ENCODE data around the gene DTWD2. TPM values are rescaled to one million over a fixed set of nuclear protein-coding genes. Genes with fewer than 3 reads are reported as not detected.

Gene DTWD2
- polyA plus RNA-seq, 1 of the 3 experiments (the other 2 are of a cell fraction), result 2.5 TPM

- no peak for TF ChIP-seq USF2 (IDR thresholded peaks at IDR 0.05; ENCODE audit: borderline replicate concordance, low read depth, low read length)
Measured at GRCh38 chr5:118905196-118905595, 83.2 kb downstream of the DTWD2 start (continued).

GRCh38 chr5:118902656-118903438 is 85.5 kb downstream of the DTWD2 start:
- Histone ChIP-seq H3K36me3 (replicated peaks in 1 of 2; ENCODE audit: control insufficient read depth in 1 of 2, insufficient read depth in 2 of 2, low read length in 1 of 2) (peaks cover 0 to 3% of the 10 kb centered on the region in 2 experiments), H4K20me1 (ENCODE audit: insufficient read depth) (no peaks in the 10 kb centered on the region), H2AFZ (ENCODE audit: low read depth) (no peak overlapping the region), H3K27ac (ENCODE audit: low read depth in 2 of 2, low read length in 1 of 2) (no peak overlapping the region), H3K4me2 (no peak overlapping the region), H3K27me3 (ENCODE audit: insufficient read depth) (no peaks in the 10 kb centered on the region), H3K9me3 (no peaks in the 10 kb centered on the region), H3K9me2 (no peaks in the 10 kb centered on the region), H3K9ac (no peak overlapping the region), H3K79me2 (ENCODE audit: insufficient read depth) (no peaks in the 10 kb centered on the region), H3K4me3 (ENCODE audit: low read depth in 2 of 2, low read length in 1 of 2) (no peak overlapping the region), H3K4me1 (ENCODE audit: control insufficient read depth in 1 of 2, insufficient read depth in 2 of 2, low read depth in 1 of 2, low read length in 1 of 2) (no peaks in the 10 kb centered on the region; a peak in 1 of 4 replicates), H3F3A (replicated peaks; ENCODE audit: insufficient read depth) (no peaks in the 10 kb centered on the region)
- no peak for TF ChIP-seq RAD21 (IDR thresholded peaks at IDR 0.05; ENCODE audit: low read length)
- TF ChIP-seq CTCF (IDR thresholded peaks at IDR 0.05), result no peak
- no peak for TF ChIP-seq POLR2AphosphoS5 (IDR thresholded peaks at IDR 0.05; ENCODE audit: low read depth, low read length)
- no peak for TF ChIP-seq RCOR1 (IDR thresholded peaks at IDR 0.05; ENCODE audit: low read length)
- no peak for TF ChIP-seq JUND (IDR thresholded peaks at IDR 0.05)
- no peak for TF ChIP-seq ELF1 (IDR thresholded peaks at IDR 0.05)
- no peak for TF ChIP-seq USF2 (IDR thresholded peaks at IDR 0.05; ENCODE audit: borderline replicate concordance, low read depth, low read length)
- TF ChIP-seq MXI1 (IDR thresholded peaks at IDR 0.05; ENCODE audit: low read depth, low read length), result no peak
- no peak for TF ChIP-seq GATA2 (CRISPR knock-in tag; IDR thresholded peaks at IDR 0.05)
- no peak for TF ChIP-seq MEF2A (IDR thresholded peaks at IDR 0.05; ENCODE audit: borderline replicate concordance, low read depth)
- CTCF ChIA-PET, result interaction anchor here (0.6 kb wide), 1 partner anchor 110 kb away, joined by 3 read pairs; no protein-coding TSS in a partner anchor
- no peak for DNase-seq
- POLR2A ChIA-PET, result no interaction called here

- Histone ChIP-seq H3K4me1 (ENCODE audit: control insufficient read depth in 1 of 2, insufficient read depth in 2 of 2, low read depth in 1 of 2, low read length in 1 of 2) (no peaks in the 10 kb centered on the region), H3K27me3 (ENCODE audit: insufficient read depth) (no peaks in the 10 kb centered on the region), H2AFZ (ENCODE audit: low read depth) (no peak overlapping the region), H3K36me3 (replicated peaks in 1 of 2; ENCODE audit: control insufficient read depth in 1 of 2, insufficient read depth in 2 of 2, low read length in 1 of 2) (no peaks in the 10 kb centered on the region), H4K20me1 (ENCODE audit: insufficient read depth) (no peaks in the 10 kb centered on the region), H3K27ac (ENCODE audit: low read depth in 2 of 2, low read length in 1 of 2) (no peak overlapping the region), H3F3A (replicated peaks; ENCODE audit: insufficient read depth) (no peaks in the 10 kb centered on the region), H3K9me3 (no peaks in the 10 kb centered on the region), H3K9ac (no peak overlapping the region), H3K9me2 (no peaks in the 10 kb centered on the region), H3K79me2 (ENCODE audit: insufficient read depth) (no peaks in the 10 kb centered on the region), H3K4me2 (no peak overlapping the region), H3K4me3 (ENCODE audit: low read depth in 2 of 2, low read length in 1 of 2) (no peak overlapping the region)
- 79% methylated on average over 1 of the region's 1 CpG for WGBS (ENCODE audit: low lambda C conversion rate)
- ChIA-PET CTCF (no interaction called here), POLR2A (no interaction called here)
- DNase-seq, result no peak
- TF ChIP-seq RAD21 (IDR thresholded peaks at IDR 0.05; ENCODE audit: low read length) (no peak), GATA2 (CRISPR knock-in tag; IDR thresholded peaks at IDR 0.05) (no peak), GABPA (IDR thresholded peaks at IDR 0.05; ENCODE audit: low read depth) (no peak), TEAD4 (IDR thresholded peaks at IDR 0.05; ENCODE audit: borderline replicate concordance, insufficient read depth) (no peak), REST (IDR thresholded peaks at IDR 0.05; ENCODE audit: low read depth, low read length) (no peak), TAF1 (IDR thresholded peaks at IDR 0.05; ENCODE audit: borderline replicate concordance, low read depth, low read length) (no peak), FOSL2 (IDR thresholded peaks at IDR 0.05; ENCODE audit: borderline replicate concordance, low read depth) (no peak), SIN3A (IDR thresholded peaks at IDR 0.05; ENCODE audit: borderline replicate concordance, low read depth, low read length) (no peak), IRF3 (IDR thresholded peaks at IDR 0.05; ENCODE audit: low read depth, low read length) (no peak)
Measured at GRCh38 chr5:118894709-118895108, 93.6 kb downstream of the DTWD2 start.

Data from SK-N-SH (cell line).